ENCODE results near the gene EPHB1.

The EPHB1 gene

DNA sequence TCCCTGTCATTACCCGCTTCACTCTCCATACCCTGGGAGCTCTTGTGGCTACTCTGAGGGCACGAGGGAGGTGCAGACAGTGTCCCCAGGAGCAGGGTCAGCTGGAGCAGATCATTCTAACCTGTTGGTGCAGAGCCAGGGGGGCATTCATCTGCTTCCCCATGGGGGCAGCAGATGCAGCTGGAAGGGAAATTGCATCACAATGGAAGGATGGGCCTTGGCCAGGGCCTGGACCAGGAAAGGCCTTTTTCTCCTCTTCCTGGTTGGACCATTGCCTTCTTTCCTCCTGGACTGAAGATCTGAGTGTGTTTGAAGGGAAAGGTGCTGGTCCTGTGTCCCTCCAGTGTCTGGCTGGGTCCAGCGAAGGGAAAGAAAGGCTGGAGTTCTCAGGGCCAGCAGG lies 55.7 kb downstream of the EPHB1 start:
- no peak for DNase-seq (ENCODE audit: low read depth, low spot score)

DNA sequence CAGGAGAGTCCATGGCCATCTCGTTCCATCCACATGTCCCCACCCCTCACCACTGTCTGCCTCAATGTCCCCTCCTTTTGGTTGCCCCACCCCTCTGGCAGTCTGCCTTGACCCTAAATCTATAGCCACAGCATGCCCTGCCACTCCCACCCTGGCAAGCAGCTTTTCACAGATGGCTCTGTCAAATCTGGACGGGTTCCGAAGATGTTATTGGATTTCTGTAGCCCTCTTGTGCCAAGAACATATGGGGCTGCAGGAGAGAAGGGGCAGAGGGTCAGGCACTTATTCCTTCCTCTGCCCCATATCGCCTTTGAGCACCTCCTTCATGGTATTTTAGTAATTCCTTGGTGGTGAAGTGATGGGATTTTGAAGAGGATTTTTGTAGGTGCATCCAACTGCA lies 57.1 kb downstream of the EPHB1 start:
- DNase-seq (ENCODE audit: low read depth, low spot score) = no peak

DNA sequence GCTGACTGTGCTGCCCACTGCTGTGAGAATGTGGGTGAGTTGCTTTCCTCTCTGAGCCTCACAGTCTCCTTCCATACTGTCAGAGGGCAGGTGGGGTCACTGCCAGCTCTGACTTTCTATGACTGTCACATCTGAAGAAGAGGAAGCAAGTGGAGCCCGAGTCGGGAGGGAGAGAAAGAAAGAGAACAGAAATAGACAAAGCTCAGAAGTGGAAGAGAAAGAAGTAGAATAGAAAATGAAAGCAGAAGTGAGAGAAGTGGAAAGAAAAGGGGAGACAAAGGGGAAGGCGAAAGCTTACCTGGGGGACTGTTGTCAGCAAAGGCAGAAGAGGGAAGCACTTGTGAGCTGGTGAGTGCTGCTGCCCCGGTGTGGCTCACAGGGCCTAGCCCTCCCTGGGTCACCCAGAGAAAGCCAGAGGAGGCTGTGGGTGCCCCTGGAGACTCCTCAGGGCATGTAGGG lies 57.9 kb downstream of the EPHB1 start:
- DNase-seq (ENCODE audit: low read depth, low spot score) = no peak

DNA sequence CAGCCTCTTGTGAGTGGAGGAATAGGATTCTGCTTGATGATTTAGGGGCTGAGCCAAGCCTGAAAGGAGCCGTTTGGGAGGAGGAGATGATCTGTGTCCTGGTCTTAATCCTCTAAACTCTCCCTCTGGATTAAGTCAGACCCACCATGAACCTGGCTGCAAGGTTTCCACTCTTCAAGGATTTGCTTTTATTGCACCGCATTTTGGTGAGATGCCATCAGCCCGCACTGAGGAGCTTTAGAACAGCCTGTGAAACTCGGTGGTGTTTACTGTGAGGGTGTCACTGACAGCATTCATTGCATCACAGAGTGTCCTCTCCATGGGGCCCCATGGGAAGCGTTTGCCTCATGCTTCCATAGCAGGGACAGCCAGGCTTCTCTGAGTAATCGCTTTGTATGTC lies 59.2 kb downstream of the EPHB1 start:
- no peak for DNase-seq (ENCODE audit: low read depth, low spot score)

DNA sequence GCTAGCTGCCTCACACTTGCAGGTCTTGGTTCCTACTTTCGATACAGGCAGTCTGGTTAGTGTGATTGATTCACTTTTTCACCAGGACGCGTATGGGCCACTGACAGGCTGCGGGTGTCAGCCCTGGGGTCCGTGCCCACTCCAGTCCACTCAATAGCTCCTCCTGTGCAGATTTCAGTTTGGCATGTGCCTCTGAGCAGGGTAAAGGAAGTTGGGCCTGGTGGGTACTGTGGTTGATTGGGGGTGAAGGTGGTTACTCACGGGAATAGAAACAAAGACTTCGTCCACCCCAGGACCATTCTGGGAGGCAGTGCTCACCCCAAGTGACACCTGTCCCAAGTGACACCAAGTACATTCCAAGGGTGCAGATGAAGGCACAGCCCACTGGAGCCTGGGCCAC lies 62.3 kb downstream of the EPHB1 start:
- DNase-seq (ENCODE audit: low read depth, low spot score) = no peak

- no peak for DNase-seq (ENCODE audit: low read depth, low spot score)
These were observed 62.8 kb downstream of the EPHB1 start for GRCh38 chr3:134857776-134858362.

GRCh38 chr3:134858441-134859035 lies 63.5 kb downstream of the EPHB1 start:
- no peak for DNase-seq (ENCODE audit: low read depth, low spot score)

GRCh38 chr3:134859341-134859740 lies 64.3 kb downstream of the EPHB1 start:
- DNase-seq (ENCODE audit: low read depth, low spot score) = no peak

GRCh38 chr3:134860141-134860540 lies 65.1 kb downstream of the EPHB1 start:
- no peak for DNase-seq (ENCODE audit: low read depth, low spot score)

GRCh38 chr3:134863915-134864314 lies 68.9 kb downstream of the EPHB1 start:
- no peak for DNase-seq (ENCODE audit: low read depth, low spot score)

- no peak for DNase-seq (ENCODE audit: low read depth, low spot score)
These were observed 69.6 kb downstream of the EPHB1 start for GRCh38 chr3:134864636-134865035.

DNA sequence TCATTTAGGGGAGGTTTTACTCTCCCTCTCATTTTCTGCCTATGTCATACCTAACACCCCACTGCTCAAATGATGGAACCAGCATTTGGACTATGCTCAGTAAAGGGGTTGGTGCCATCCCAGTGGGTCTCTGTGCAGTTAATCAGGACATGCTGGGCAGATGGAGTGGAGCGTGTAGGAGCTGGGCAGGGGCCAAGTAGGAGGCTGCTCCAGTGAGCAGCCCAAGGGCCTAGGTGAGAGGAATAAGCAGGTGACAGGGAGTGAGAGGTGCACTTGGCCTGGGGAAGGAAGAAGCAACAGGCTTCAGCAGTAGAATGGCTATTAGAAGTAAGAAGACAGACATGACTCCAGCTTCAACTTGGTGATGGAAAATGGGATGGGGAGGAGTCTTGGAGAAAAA lies 72.2 kb downstream of the EPHB1 start:
- no peak for DNase-seq (ENCODE audit: low read depth, low spot score)

DNA sequence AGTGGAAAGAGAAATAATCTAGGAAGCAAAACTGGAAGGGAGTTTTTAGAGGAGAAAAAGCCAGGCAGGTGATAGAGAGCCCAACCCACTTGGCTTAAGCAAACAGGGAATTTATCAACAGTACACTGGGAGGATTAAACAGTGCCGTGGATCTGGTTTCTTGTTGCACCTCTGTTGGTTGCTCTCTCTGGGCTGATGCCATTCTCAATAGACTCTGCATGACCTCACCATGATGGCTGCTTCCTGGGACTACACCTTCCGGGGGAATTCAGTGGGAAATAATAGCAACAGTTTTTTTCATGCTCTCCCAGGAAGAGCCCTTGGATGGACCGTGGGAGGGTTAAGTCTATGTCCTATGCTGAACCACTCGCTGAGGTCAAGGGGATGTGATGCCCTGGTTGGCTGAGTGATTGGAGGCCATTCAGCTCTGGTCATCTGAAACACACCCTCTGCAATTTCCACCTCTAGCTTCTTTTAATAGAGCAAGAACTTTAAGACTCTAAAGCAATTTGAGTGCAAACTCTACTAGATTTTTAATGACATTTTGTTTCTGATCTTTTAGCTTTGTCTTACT lies 74.2 kb downstream of the EPHB1 start:
- no peak for DNase-seq (ENCODE audit: low read depth, low spot score)

- DNase-seq (ENCODE audit: low read depth, low spot score) = no peak
These were observed 76.8 kb downstream of the EPHB1 start for GRCh38 chr3:134871818-134872217.

- DNase-seq (ENCODE audit: low read depth, low spot score) = no peak
These were observed 77.7 kb downstream of the EPHB1 start for GRCh38 chr3:134872440-134873388.

DNA sequence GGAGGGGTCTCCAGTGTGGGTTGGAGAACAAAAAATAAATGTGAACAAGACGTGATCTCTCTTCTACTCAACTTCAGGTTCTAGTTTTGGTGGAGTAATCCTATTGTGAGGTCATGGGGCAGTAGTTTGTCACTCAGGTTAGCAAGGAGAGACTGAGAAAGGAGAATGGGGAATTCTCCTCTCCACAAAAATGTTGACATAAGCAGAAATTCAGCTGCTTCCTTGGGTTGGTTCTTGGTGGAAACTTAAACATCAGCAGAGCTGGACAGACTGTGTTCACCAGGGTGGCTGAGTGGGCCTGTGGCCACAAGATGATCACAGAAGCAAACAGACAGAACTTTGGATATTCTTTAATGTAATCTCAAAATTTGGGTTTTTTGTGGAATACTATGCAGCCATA lies 78.7 kb downstream of the EPHB1 start:
- DNase-seq (ENCODE audit: low read depth, low spot score) = no peak

GRCh38 chr3:134874737-134875413 lies 79.8 kb downstream of the EPHB1 start:
- no peak for DNase-seq (ENCODE audit: low read depth, low spot score)

GRCh38 chr3:134876836-134877235 lies 81.8 kb downstream of the EPHB1 start:
- no peak for DNase-seq (ENCODE audit: low read depth, low spot score)

- DNase-seq (ENCODE audit: low read depth, low spot score) = no peak
These were observed 82.7 kb downstream of the EPHB1 start for GRCh38 chr3:134877788-134878187.

DNA sequence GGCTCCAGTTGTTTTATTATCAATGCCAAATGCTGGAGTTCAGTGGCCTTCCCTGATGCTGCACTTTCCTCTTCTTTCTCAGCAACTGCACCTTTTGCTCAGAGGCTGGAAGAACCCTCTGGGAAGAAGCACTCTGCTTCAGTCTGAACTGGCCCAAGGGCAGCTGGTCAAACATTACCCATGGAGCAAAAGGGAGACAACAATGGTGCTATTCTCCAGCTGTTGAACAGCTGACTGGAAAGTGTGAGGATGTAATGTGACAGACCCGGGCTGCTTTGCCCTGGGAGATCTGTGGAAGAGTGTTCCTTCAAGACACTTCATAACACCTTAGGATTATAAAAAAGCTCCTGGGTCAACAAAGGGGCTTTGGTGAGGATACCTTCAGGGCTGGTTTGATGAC lies 84.9 kb downstream of the EPHB1 start:
- DNase-seq (ENCODE audit: low read depth, low spot score) = no peak

- DNase-seq (ENCODE audit: low read depth, low spot score) = no peak
These were observed 85.4 kb downstream of the EPHB1 start for GRCh38 chr3:134880431-134880830.

DNA sequence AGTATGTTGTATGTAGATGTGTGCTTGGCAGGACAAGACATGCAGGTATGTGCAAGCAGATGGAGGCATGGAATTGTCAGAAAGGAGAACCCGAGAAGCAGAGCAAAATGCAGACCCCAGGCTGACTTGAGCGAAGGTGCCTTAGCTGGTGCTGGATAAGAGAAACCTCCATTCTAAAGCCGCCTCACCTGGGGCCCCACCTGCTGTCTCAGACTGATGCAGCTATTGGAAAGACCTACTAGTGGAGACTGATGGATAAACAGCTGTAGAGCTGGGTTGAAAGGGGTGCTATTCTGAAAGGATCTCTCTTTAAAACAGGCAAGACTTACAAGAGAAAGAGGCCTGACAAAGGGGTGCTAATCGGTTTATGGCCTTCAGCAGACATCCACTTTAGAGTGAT lies 86.2 kb downstream of the EPHB1 start:
- DNase-seq (ENCODE audit: low read depth, low spot score) = no peak
